ENCODE results near the gene IFNB1.

The IFNB1 gene

DNA sequence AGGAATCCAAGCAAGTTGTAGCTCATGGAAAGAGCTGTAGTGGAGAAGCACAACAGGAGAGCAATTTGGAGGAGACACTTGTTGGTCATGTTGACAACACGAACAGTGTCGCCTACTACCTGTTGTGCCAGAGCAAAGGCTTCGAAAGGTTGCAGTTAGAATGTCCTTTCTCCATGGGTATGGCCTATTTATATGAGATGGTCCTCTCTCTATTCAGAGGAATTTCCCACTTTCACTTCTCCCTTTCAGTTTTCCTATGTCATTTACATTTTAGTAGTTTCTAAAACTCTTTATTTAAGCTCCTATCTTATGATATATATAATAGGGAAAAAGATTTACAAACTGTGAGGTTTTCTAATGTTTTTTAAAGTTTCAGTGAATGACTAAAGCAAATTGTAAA lies at the start of gene IFNB1:
IFNB1 (minus strand) TSS at position 162 of the 400 bp plus-strand sequence; CDS start at position 89, 73 bp downstream.
- DNase-seq = no peak

DNA sequence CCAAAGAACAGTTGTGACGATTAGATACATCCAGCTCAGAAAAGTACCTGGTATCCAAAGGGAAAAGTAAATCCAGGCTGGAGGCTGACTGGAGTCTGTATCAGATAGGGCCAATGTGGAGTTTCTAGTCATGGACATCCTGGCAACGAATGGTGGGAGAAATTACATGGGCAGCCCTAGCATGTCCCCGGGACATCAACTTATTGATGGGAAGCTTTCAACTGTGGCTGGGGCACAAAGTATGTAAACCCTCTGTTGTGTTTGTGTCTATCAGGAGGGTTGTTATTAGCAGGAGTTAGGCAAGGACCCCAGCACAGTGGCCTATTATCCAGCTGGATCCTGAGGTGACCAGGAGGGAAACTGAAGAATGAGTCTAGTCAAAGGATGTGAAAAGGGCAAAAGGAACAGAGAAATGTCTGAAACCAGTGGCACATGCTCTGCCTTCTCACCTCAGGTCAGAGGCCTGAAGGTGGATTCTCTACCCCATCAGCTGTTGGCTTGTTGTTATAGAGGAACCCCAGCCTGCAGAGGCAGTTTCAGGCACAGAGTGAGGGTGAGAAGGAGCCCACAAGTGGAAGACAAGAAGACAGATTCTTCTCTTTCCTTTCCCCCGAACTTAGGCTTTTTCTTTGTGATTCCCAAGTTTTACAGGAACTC lies 44.0 kb upstream of the IFNB1 start:
- no peak for DNase-seq

DNA sequence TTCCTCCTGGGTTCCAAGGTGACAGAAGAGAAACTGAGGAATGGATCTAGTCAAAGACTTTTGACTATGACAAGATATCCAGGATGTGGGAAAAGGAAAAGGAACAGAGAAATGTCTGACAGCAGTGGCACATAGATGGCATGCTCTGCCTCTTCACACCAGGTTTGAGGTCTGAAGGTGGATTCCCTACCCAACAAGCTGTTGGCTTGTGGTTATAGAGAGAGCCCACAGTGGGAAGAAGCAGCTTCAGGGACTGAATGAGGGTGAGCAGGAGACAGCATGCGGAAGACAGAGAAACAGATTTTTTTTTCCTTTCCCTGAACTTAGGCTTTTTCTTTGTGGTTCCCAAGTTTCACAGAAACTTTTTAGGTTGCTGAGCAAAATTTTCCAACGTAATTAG lies 43.3 kb upstream of the IFNB1 start:
- DNase-seq = no peak

DNA sequence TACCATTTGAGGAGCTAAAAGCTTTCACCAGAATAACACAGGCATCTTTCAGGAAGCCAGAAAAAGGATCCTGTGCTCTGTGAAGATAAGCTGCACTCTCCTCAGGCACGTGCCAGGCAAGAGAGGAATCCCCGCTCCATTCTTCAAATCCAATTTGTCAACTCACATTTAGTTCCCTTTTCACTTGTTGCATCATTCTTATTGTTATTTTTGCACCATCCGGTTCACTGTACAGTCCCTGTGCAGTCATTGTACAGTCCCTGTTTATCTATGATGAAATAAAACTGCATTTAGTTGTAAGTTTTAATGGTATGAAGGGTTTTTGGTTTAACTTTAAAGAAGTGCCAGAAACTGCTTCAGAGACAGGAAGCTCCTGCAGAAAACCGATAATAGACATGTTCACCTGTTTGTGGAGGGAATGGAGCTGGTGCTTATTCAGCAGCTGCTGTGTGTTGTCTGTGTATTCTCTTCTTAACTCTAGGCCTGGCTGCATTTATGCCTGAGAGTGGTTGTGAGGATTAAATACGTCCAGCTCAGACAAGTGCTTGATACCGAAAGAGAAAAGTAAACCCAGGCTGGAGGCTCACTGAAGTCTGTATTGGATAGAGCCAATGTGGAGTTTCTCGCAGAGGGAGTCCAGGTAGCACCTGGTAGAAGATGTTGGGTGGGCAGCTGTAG lies 41.5 kb upstream of the IFNB1 start:
- no peak for DNase-seq

- DNase-seq = no peak
Observed at GRCh38 chr9:21114311-21114710, 36.6 kb upstream of the IFNB1 start.

DNA sequence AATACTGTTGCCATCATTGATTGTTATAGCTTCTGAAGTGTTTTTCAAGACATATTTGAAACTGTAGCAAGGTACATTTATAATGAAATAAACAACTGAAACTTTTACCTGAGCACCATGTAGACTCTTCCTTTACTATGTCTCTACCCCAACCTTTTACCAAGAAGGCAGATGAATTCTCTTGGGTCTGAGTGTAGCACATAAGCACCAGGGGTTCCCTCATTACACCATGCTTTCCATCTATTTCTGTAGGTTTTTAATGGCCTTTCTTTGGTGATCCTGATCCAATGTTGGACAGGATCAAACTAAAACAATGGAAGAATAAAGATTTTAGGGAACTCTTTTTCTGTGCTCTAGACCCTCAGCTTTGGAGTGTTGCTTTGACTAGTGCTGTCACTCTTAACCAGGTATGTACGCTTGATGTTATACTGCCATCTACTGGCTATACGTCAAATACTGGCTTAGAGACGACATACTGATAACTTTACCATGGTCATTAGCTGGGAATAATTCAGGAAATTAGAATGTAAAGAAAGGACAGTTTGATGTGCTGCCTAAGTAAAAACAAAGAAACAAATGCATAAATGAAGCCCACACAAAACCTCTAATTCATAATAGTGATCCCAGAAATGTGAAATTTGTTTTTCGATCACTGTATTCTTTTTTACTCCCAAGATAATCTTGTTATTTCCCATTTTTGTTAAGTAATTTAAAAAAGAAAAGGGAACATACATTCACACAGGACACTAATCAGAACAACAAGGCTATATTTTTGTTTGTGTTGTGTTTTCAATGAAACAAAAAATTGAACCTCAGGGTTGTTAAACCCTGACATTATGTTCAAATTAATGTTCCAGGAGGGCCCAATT lies 33.2 kb upstream of the IFNB1 start:
- DNase-seq = no peak

DNA sequence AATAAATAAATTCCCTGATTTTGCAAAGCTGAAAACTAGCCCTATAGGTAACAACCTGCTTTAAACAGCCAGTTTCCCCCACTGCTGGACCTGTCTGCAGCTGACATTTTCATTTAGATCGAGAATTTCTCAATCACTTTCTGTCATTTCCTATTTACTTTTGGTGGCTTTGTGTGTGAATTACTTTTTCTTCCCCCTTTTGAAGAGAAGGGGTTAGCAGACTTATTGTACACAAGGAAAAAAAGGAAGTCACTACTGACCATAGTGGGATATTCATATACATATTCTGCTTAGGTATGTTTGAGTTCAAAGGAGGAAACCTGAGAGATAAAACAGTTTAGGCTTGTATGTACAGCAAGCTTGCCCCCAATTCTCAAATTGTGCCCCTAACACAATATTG lies 27.0 kb upstream of the IFNB1 start:
- DNase-seq = no peak

DNA sequence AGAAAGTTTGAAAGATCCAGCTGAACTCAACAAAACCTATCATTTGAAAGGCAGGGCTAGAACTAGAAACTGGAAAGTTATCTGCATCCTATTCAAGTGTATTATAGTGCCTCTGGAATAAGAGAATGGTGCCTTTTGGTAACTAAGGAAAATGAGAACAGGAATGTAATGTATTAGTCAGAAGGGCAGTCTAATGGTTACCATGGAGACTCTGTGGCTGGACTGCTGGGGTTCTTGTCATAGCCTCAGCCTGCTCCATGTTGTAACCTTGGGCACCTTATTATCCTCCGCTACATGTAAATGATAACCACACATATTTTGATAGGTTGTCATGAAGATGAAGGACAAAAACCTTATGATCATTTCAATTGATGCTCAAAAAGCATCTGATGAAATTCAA lies 24.6 kb upstream of the IFNB1 start:
- DNase-seq = no peak

- no peak for DNase-seq
Observed at GRCh38 chr9:21097817-21098216, 20.1 kb upstream of the IFNB1 start.

GRCh38 chr9:21096901-21097255 lies 19.1 kb upstream of the IFNB1 start:
- no peak for DNase-seq

DNA sequence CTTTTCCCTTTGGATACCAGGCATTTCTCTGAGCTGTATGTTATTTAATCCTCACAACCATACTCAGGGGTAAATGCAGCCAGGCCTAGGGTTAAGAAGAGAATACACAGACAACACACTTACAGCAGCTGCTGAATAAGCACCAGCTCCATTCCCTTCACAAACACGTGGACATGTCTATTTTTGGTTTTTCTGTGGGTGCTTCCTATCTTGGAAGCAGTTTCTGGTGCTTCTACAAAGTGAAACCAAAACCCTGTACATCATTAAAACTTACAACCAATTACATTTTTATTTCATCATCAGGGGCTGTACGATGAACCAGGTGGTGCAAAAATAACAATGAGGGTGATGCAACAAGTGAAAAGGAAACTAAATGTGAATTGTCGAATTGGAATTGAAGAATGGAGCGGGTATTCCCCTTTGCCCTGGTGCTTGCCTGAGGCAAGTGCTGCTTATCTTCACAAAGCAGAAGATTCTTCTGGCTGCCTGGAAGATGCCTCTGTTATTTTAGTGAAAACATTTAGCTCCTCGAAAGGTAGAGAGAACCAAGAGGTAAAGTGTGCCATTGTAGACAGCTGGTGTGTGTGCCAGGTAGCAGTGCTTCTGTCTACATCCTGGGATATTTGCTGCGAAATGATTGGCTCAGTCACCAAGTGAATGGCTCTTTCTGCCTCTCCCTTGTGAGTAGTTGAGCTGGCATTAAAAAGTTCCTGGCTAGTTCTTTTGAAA lies 18.6 kb upstream of the IFNB1 start:
- peak; percentile 14 for DNase-seq

- DNase-seq = no peak
Observed at GRCh38 chr9:21095561-21095960, 17.8 kb upstream of the IFNB1 start.

DNA sequence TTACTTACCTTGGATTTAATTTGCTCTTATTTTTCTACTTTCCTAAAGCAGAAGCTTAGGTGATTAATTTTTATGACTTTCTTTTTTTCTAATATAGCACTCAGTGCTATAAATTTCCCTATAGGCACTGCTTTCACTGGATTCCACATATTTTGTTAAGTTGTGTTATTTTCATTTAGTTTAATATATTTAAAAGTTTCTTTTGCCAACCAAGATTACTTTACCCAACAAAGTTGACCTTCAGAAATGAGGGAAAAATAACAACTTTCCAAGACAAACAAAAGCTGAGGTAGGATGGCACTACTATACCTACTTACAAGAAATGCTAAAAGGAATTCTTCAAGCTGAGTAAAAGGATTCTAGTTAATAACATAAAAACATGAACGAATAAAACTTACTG lies 8.8 kb upstream of the IFNB1 start:
- DNase-seq = no peak

DNA sequence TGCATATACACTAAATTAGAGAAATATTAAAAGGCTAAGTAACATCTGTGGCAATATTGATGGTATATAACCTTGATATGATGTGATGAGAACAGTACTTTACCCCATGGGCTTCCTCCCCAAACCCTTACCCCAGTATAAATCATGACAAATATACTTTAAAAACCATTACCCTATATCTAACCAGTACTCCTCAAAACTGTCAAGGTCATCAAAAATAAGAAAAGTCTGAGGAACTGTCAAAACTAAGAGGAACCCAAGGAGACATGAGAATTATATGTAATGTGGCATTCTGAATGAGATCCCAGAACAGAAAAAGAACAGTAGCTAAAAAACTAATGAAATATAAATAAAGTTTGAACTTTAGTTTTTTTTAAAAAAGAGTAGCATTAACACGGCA lies 7.3 kb upstream of the IFNB1 start:
- DNase-seq = no peak

DNA sequence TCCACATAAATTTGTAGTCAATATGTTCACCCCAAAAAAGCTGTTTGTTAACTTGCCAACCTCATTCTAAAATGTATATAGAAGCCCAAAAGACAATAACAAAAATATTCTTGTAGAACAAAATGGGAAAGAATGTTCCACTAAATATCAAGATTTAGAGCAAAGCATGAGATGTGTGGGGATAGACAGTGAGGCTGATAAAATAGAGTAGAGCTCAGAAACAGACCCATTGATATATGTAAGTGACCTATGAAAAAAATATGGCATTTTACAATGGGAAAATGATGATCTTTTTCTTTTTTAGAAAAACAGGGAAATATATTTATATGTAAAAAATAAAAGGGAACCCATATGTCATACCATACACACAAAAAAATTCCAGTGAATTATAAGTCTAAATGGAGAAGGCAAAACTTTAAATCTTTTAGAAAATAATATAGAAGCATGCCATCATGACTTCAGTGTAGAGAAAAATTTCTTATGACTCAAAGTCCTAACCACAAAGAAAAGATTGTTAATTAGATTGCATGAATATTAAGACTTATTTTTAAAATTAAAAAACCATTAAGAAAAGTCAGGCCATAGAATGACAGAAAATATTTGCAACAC lies 6.6 kb upstream of the IFNB1 start:
- DNase-seq = no peak

GRCh38 chr9:21082671-21083070 lies 4.9 kb upstream of the IFNB1 start:
- no peak for DNase-seq

DNA sequence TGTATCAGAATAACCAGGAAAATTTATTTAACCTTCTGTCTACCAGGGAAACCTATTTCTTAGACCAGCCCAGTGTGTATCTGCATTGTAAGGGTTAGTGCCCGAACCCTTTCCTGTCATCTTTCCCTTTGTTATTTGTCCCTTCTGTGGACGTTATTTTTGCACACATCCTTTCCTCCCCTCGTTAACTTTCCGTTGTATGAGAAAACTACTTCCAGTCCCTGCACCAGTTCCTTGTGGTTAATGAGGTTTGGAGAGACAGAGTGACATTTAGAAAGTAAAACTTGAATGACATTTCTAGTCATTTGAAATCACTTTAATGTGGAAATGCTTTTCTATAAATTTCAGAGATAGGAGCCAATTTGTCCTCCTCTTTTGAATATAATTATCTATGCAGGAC lies 4.3 kb upstream of the IFNB1 start:
- DNase-seq = no peak

GRCh38 chr9:21081451-21081850 lies 3.7 kb upstream of the IFNB1 start:
- DNase-seq = no peak

DNA sequence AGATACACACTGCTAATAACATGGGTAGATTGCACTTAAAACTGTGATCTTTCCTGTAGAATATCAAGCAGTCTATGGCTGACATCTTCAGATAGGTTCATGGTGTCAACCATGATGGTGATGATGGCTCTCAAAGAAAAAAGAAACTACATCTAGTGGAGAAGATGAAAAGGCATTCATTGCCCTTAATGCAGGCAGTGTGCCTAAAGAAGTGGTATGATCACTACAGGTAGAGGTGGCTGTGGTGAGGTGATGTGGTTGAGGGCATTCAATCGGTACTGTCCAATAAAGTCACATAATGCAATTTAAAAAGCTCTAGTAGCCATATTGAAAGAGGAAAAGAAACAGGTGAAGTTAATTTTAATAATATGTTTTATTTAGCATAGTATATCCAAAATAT lies 3.1 kb upstream of the IFNB1 start:
- no peak for DNase-seq

DNA sequence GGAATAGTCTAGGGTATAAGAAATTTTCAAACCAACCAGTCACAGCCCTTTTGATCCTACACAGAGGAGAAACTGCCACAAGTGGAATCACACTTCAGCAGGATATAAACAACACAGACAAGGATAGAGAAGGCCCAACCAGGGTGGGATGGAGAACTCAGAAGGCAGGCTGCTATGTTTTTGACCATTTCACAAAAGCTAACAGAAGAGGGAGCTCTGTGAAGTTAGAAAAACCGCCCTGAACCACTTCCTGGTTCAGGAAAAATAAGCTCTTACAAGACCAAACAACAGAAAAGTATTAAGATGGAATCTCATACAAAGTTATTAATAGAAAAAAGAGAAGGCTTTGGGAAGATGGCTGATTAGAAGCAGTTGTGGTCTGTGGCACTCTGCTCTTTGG lies 960 bp upstream of the IFNB1 start:
- no peak for DNase-seq

DNA sequence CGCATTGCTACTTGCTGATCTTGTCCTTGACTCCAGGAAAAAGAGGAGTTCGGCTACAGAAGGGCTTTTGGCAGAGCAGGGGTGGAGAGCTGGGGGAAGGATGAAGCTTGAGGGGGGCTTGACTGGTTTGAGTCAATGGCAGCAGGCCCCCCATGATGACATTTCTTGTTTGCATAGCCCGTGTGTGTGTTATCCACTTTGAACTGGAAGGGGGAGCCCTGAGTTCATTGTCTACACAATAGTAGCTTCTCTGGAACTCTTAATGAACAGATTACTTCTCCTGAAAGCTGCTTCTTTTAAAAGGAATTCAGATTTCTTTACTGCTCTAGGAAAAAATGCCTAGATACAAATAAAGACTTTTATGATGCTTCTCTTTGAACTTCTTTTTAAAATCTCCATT lies 2.3 kb downstream of the IFNB1 start:
- no peak for DNase-seq

- no peak for DNase-seq
Observed at GRCh38 chr9:21070906-21071305, 6.8 kb downstream of the IFNB1 start.

GRCh38 chr9:21070171-21070571 lies 7.6 kb downstream of the IFNB1 start:
- no peak for DNase-seq
